OCI-LY7 (cell line): ENCODE measurements around the gene PODN. TPM values are rescaled to one million over a fixed set of nuclear protein-coding genes. Genes with fewer than 3 reads are reported as not detected.

ENCODE experiments used
- BruUV-seq: library from RNA; stranded (reverse); fragments of 400-500 nt; replicated peaks from 2 replicates; lab custom pipeline; 2021; lab: Mats Ljungman, UMichigan
- CTCF ChIA-PET: fragments of 300-600 bp; sonication (Branson Sonifier 250); formaldehyde crosslinking; loops from one replicate; lab custom pipeline; 2022; ENCODE audit warnings: antibody characterized with exemption; ENCODE audit not compliant: unreplicated experiment; lab: Charles Lee
- POLR2A ChIA-PET: fragments of 300-600 bp; sonication (Branson Sonifier 250); formaldehyde crosslinking; loops from one replicate; lab custom pipeline; 2022; ENCODE audit warnings: antibody characterized with exemption; lab: Charles Lee
- DNase-seq: peaks from one replicate; pipeline ENCODE4 v3.0.0-alpha.2; 2015; ENCODE audit warnings: low spot score
- H2AFZ ChIP-seq: fragments of 200-600 bp; sonication (generic), shearing (Covaris generic); 2 replicates; pipeline ENCODE4 v1.6.1; 2014; ENCODE audit warnings: mild to moderate bottlenecking, antibody characterized with exemption, low read length, moderate library complexity
- H3K27ac ChIP-seq: fragments of 200-600 bp; sonication (generic); 2 replicates; pipeline ENCODE4 v1.5.1; 2014; ENCODE audit warnings: mixed run types, low read depth, mild to moderate bottlenecking, moderate library complexity, low read length, inconsistent platforms; ENCODE audit not compliant: poor library complexity, severe bottlenecking
- H3K36me3 ChIP-seq: fragments of 200-600 bp; sonication (generic); 2 replicates; pipeline ENCODE4 v1.6.1; 2014; ENCODE audit warnings: mild to moderate bottlenecking, antibody characterized with exemption, low read length, moderate library complexity, mixed read lengths; ENCODE audit not compliant: insufficient read depth
- H3K4me1 ChIP-seq: fragments of 200-600 bp; sonication (generic); 2 replicates; pipeline ENCODE4 v1.5.1; 2014; ENCODE audit warnings: mild to moderate bottlenecking, low read length; ENCODE audit not compliant: insufficient read depth, poor library complexity, severe bottlenecking
- H3K4me2 ChIP-seq: fragments of 200-600 bp; sonication (generic); 2 replicates; pipeline ENCODE4 v1.6.1; 2014; ENCODE audit warnings: mild to moderate bottlenecking, low read length
- H3K4me3 ChIP-seq: fragments of 200-600 bp; sonication (generic); 2 replicates; pipeline ENCODE4 v1.5.1; 2014; ENCODE audit warnings: mild to moderate bottlenecking, low read depth, low read length; ENCODE audit not compliant: poor library complexity, severe bottlenecking
- H3K79me2 ChIP-seq: fragments of 200-600 bp; sonication (generic); 2 replicates; pipeline ENCODE4 v1.6.1; 2016; ENCODE audit warnings: low read depth, mild to moderate bottlenecking, low read length, moderate library complexity, mixed read lengths; ENCODE audit not compliant: insufficient read depth
- H3K9me2 ChIP-seq: fragments of 200-600 bp; sonication (generic); 2 replicates; pipeline ENCODE4 v1.6.1; 2016; ENCODE audit warnings: mild to moderate bottlenecking, low read length, mixed read lengths; ENCODE audit not compliant: insufficient read depth
- H3K9me3 ChIP-seq: fragments of 200-600 bp; sonication (generic); 2 replicates; pipeline ENCODE4 v1.6.1; 2014; ENCODE audit warnings: mild to moderate bottlenecking, mixed run types, low read length, mixed read lengths
- H4K20me1 ChIP-seq: fragments of 200-600 bp; sonication (generic); 2 replicates; pipeline ENCODE4 v1.6.1; 2014; ENCODE audit warnings: mild to moderate bottlenecking, antibody characterized with exemption, low read length, moderate library complexity, mixed read lengths; ENCODE audit not compliant: insufficient read depth
- CTCF ChIP-seq: fragments of 200-600 bp; sonication (generic); conservative IDR thresholded peaks from 2 replicates; pipeline ENCODE4 v1.5.1; 2014; ENCODE audit warnings: mild to moderate bottlenecking, antibody characterized with exemption, low read length, moderate library complexity, mixed read lengths
- EZH2phosphoT487 ChIP-seq: fragments of 200-600 bp; sonication (generic); IDR thresholded peaks from 2 replicates; pipeline ENCODE4 v1.6.1; 2018; ENCODE audit warnings: low read depth, borderline replicate concordance, mild to moderate bottlenecking, mixed run types, antibody characterized with exemption, low read length, moderate library complexity, mixed read lengths
- intact Hi-C: fragments of 100-400 bp; cut with micrococcal nuclease; formaldehyde crosslinking; loops from one replicate; pipeline ENCODE4 v1.10.0; 2022; ENCODE audit not compliant: unreplicated experiment
- total RNA-seq, 2 experiments: library from RNA; depleted of rRNA in 1 of 2; stranded (reverse); fragments of >200 nt in 1 of 2; shearing (Covaris generic) in 1 of 2; gene quantifications; 2 replicates each; pipeline ENCODE4 v1.2.3, GENCODE V29; 2014 to 2022

PODN gene
- total RNA-seq, 2 experiments from 2014 or later, result not detected

GRCh38 chr1:53065391-53065790 lies 3.4 kb downstream of the PODN start:
- Histone ChIP-seq H3K4me3 (no peak overlapping the region), H3K79me2 (no peaks in the 10 kb centered on the region), H4K20me1 (no peaks in the 10 kb centered on the region), H3K9me2 (no peaks in the 10 kb centered on the region), H3K9me3 (no peaks in the 10 kb centered on the region), H3K4me1 (no peaks in the 10 kb centered on the region), H3K27ac (no peak overlapping the region), H3K4me2 (no peak overlapping the region), H3K36me3 (no peaks in the 10 kb centered on the region), H2AFZ (no peak overlapping the region)
- BruUV-seq, result no TSS peak
- TF ChIP-seq CTCF, result no peak
- TF ChIP-seq EZH2phosphoT487, result no peak
- intact Hi-C loops, result no loop called here
- CTCF ChIA-PET, result no interaction called here
- no peak for DNase-seq
- POLR2A ChIA-PET, result no interaction called here

GRCh38 chr1:53066488-53066887 lies 4.5 kb downstream of the PODN start:
- no peak overlapping the region for H3K4me3 ChIP-seq
- BruUV-seq, result no TSS peak
- ChIA-PET CTCF (no interaction called here), POLR2A (no interaction called here)
- no peak for DNase-seq
- H3K9me3 ChIP-seq, result no peaks in the 10 kb centered on the region
- intact Hi-C loops, result no loop called here
- no peaks in the 10 kb centered on the region for H3K36me3 ChIP-seq
- H3K9me2 ChIP-seq, result no peaks in the 10 kb centered on the region
- H2AFZ ChIP-seq, result no peak overlapping the region
- no peak for TF ChIP-seq CTCF
- TF ChIP-seq EZH2phosphoT487, result no peak
- H4K20me1 ChIP-seq, result no peaks in the 10 kb centered on the region
- H3K4me2 ChIP-seq, result no peak overlapping the region
- no peaks in the 10 kb centered on the region for H3K79me2 ChIP-seq
- H3K4me1 ChIP-seq, result no peaks in the 10 kb centered on the region
- no peak overlapping the region for H3K27ac ChIP-seq

- BruUV-seq, result no TSS peak
- Histone ChIP-seq H3K79me2 (no peaks in the 10 kb centered on the region), H3K4me3 (no peak overlapping the region), H4K20me1 (no peaks in the 10 kb centered on the region), H2AFZ (no peak overlapping the region), H3K9me2 (no peaks in the 10 kb centered on the region), H3K36me3 (no peaks in the 10 kb centered on the region), H3K4me1 (no peaks in the 10 kb centered on the region), H3K4me2 (no peak overlapping the region), H3K9me3 (no peaks in the 10 kb centered on the region), H3K27ac (no peak overlapping the region)
- CTCF ChIA-PET, result interaction anchor here (0.6 kb wide), 1 partner anchor 59 kb away, joined by 3 read pairs; no protein-coding TSS in a partner anchor
- DNase-seq, result no peak
- POLR2A ChIA-PET, result interaction anchor here (0.6 kb wide), 3 partner anchors 14 to 861 kb away, joined by 3 to 6 read pairs (median 4); no protein-coding TSS in a partner anchor
- intact Hi-C loops, result no loop called here
- TF ChIP-seq CTCF (no peak), EZH2phosphoT487 (no peak)
These were observed 5.1 kb downstream of the PODN start for GRCh38 chr1:53066891-53067738.
